Measurements from ENCODE around the gene GATA3. TPM values are rescaled to one million over a fixed set of nuclear protein-coding genes. Genes with fewer than 3 reads are reported as not detected.

The GATA3 gene
- total and polyA plus RNA-seq, 4 donors = 0.10 to 3.4 (median 1.1) TPM

DNA sequence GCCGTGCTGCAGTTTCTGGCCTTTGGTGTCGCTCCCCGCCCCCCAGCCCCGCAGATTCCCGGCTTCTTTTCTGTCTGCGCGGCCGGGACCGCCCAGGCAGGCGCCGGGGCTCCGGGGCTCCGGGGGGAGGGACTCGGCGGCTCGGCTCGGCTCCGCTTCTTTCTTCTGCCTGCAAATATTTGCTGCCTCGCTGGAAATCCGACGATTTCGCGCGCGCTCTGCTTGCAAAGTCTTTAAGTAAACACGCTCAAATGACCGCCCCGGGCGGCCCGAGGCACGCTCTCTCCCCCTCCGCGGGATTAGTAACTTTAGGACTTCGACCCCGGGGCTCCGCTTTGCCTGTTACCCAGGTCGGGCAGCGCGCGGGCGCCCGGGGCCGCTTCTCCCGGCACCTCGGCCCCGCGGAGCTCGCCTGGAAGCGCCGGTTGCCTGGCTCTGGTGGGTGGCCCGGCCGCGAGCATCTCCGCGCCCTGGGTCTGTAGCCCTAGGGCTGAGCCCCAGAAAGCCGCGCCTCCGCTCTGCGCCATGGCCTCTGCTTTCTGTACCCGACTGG is 3.9 kb upstream of the GATA3 start:
- peak in 2 of 6 donors; percentile 56 to 69 for DNase-seq (ENCODE audit: low read depth in 4 of 6, low spot score in 6 of 6)

DNA sequence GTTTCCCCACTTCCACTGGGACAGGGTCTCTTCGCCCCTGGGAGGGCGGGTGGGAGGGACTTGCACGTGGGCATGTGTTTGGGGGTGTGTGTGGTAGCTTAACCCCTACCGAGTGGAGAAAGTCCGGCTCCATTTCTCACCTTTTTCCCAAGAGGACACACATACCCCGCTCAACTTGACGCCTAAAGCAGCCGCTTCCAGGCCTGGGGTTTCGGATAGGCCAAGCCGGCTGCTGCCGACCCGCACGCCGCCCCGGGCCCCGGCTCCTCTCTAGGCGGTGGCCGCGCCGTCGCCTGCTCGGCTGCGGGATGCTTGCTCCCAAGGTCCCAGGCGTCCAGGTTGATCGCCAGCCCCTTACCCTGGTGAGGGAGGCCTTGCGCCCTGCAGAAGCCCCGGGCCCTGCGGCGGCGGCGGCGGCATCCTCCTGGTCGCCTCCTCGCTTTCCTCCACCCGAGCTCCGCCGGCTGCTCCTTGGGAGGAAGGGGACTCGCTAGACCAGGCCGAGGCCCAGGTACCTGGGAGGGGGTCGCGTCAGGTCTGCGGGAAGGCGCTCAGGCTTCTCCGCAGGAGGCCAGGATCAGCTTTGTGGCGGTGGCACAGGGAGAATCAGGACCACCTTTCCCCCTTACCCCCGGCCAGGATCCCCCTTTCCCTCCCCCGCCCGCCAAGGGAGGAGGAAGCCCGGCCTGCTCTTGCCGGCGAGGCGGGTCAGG is 3.2 kb upstream of the GATA3 start:
- no peaks in the 10 kb centered on the region for H3K9me3 ChIP-seq (ENCODE audit: control insufficient read depth, insufficient read depth, low read length)
- DNase-seq (ENCODE audit: low read depth in 4 of 6, low spot score in 6 of 6) = peak in 2 of 6 donors; percentile 6 to 39
- H3K27ac ChIP-seq (ENCODE audit: low read depth, low read length) = no peak overlapping the region
- H3K4me3 ChIP-seq (ENCODE audit: low read depth, low read length) = no peak overlapping the region
- 5% methylated on average over 43 of the region's 52 CpGs for WGBS (ENCODE audit: insufficient coverage)
- peaks cover 98% of the 10 kb centered on the region for H3K27me3 ChIP-seq (ENCODE audit: control insufficient read depth, insufficient read depth, low read length)
- peaks cover 76% of the 10 kb centered on the region for H3K4me1 ChIP-seq (ENCODE audit: control insufficient read depth, insufficient read depth, low read length)
- H3K36me3 ChIP-seq (ENCODE audit: control insufficient read depth, insufficient read depth, low read length) = no peaks in the 10 kb centered on the region

More for the DNA sequence above, 3.9 kb upstream of the GATA3 start:
- Histone ChIP-seq H3K27ac (ENCODE audit: low read depth, low read length) (no peak overlapping the region), H3K9me3 (ENCODE audit: control insufficient read depth, insufficient read depth, low read length) (no peaks in the 10 kb centered on the region), H3K4me1 (ENCODE audit: control insufficient read depth, insufficient read depth, low read length) (peaks cover 80% of the 10 kb centered on the region), H3K36me3 (ENCODE audit: control insufficient read depth, insufficient read depth, low read length) (no peaks in the 10 kb centered on the region), H3K4me3 (ENCODE audit: low read depth, low read length) (no peak overlapping the region), H3K27me3 (ENCODE audit: control insufficient read depth, insufficient read depth, low read length) (peaks cover 98% of the 10 kb centered on the region)
- WGBS (ENCODE audit: insufficient coverage) = under 1% methylated on average over 55 of the region's 60 CpGs

DNA sequence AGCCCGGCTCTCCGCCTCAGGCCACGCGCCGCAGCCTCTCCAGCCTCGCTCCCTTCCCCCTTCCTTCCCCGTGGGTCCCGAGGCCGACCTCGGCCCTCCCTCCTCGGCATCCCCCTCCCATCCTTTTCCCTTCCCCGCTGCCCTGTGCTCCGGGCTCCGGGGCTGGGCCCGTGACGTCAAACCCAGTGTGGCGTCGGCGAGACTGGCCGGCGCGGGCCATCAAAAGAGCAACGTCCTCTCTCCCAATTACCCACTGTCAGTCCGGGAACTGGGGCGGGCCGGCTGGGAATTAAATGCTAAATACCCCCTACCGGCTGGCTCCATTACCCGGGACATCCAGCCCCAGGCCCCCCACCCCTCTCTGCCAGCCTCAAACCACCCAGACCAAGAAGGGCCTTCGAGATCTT is 2.6 kb upstream of the GATA3 start:
- Histone ChIP-seq H3K36me3 (ENCODE audit: control insufficient read depth, insufficient read depth, low read length) (no peaks in the 10 kb centered on the region), H3K27me3 (ENCODE audit: control insufficient read depth, insufficient read depth, low read length) (peaks cover 98% of the 10 kb centered on the region), H3K9me3 (ENCODE audit: control insufficient read depth, insufficient read depth, low read length) (no peaks in the 10 kb centered on the region), H3K27ac (ENCODE audit: low read depth, low read length) (no peak overlapping the region), H3K4me1 (ENCODE audit: control insufficient read depth, insufficient read depth, low read length) (peaks cover 76% of the 10 kb centered on the region), H3K4me3 (ENCODE audit: low read depth, low read length) (no peak overlapping the region)
- WGBS (ENCODE audit: insufficient coverage) = under 1% methylated on average over 29 of the region's 29 CpGs
- DNase-seq (ENCODE audit: low read depth in 4 of 6, low spot score in 6 of 6) = peak in 1 of 6 donors; percentile 37

DNA sequence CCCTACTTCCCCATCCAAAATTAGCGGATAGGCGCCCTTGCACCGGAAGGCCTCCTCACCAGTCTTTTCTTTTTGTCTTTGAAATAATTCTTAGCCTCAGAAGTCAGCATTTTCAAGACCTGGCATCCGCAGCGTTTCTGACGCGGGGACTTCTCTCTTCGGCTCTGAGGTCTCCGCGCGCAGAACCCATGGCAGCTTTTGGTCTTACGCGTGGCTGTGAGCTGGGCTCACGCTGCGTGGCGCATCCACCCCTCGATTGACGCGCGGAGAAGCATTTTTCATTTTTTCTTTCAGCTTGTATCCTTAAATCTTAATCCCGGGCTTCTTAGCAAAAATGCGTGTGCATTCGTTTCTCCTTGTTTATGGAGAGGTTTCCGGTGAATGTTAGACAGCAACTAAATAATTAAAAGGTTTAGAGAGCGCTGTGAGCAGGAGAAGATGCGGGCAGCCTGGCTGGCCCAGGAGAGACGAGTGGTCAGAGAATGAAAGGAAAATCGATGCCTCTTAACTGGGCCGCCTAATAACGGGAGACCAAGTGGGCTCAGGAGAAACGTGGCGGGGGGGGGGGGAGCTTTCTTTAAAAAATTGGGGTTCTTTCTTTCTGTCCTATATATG is 2.0 kb upstream of the GATA3 start:
- peaks cover 98% of the 10 kb centered on the region for H3K27me3 ChIP-seq (ENCODE audit: control insufficient read depth, insufficient read depth, low read length)
- DNase-seq (ENCODE audit: low read depth in 4 of 6, low spot score in 6 of 6) = peak in 2 of 6 donors; percentile 76 to 81
- no peak overlapping the region for H3K4me3 ChIP-seq (ENCODE audit: low read depth, low read length)
- no peaks in the 10 kb centered on the region for H3K9me3 ChIP-seq (ENCODE audit: control insufficient read depth, insufficient read depth, low read length)
- H3K36me3 ChIP-seq (ENCODE audit: control insufficient read depth, insufficient read depth, low read length) = no peaks in the 10 kb centered on the region
- WGBS (ENCODE audit: insufficient coverage) = 1% methylated on average over 25 of the region's 32 CpGs
- H3K4me1 ChIP-seq (ENCODE audit: control insufficient read depth, insufficient read depth, low read length) = peaks cover 74% of the 10 kb centered on the region
- H3K27ac ChIP-seq (ENCODE audit: low read depth, low read length) = no peak overlapping the region

DNA sequence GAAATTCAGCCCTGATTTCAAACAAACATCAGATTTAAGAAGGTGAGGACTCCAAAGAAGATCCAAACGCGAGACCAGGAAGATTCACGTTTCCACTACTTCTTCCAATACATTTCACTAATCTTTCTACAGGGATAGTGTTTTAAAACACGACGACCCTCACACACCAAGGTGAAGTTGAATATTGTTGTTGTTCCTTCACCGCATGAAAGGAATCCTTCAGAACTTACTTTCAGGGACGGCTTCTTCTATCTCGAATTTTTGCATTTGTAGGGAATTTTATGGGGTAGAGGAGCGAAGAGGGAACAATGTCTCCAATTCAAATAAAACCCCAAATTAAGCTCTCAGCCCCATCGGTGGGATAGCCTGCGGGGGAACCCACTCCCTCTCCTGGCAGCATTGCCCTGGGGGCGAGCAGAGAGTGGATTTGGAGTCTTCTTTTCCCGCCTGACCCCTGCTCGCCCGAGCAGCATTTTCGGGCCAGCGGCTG is 1.5 kb upstream of the GATA3 start:
- Histone ChIP-seq H3K27ac (ENCODE audit: low read depth, low read length) (no peak overlapping the region), H3K27me3 (ENCODE audit: control insufficient read depth, insufficient read depth, low read length) (peaks cover 98% of the 10 kb centered on the region), H3K4me3 (ENCODE audit: low read depth, low read length) (no peak overlapping the region), H3K4me1 (ENCODE audit: control insufficient read depth, insufficient read depth, low read length) (peaks cover 68% of the 10 kb centered on the region), H3K36me3 (ENCODE audit: control insufficient read depth, insufficient read depth, low read length) (no peaks in the 10 kb centered on the region), H3K9me3 (ENCODE audit: control insufficient read depth, insufficient read depth, low read length) (no peaks in the 10 kb centered on the region)
- DNase-seq (ENCODE audit: low read depth in 4 of 6, low spot score in 6 of 6) = peak in 1 of 6 donors; percentile 65
- 4% methylated on average over 8 of the region's 17 CpGs for WGBS (ENCODE audit: insufficient coverage)

DNA sequence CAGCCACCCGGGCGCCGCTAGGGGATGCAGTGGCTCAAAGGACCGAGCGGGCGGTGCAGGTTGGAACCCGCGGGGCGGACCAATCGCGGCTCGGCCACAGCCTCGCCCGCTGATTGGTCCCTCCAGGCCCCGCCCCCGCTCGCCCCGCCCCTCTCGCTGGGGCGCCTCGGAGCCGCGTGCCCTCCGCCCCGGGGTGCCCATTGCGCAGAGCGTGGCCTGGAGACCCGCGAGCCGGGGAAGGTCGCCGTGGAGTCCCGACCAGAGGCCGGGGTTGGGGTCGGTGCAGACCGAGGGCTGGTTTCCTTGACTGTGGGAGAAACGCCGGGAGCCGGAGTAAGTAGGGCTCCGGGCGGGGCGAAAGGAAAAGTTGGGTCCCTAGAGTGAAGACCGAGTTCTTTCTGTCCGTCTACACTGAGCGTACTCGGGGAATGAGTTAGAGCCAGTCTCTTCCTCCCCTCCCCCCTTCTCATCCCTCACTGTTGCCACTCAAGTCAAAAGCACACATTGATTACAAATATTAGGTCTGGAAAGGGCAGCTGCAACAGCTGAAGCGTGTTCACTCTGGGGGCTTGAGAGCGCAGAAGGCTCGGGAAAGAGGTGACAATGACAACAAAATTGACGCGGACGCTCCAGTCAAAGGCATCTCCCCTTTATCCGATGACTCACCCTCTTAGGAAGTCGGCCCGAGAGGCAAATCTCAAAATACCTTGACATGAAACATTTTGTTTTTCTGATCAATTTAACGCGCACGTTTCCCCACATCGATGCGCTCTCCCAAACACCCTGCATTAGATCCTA is 843 bp upstream of the GATA3 start:
- no peak overlapping the region for H3K27ac ChIP-seq (ENCODE audit: low read depth, low read length)
- peak in 4 of 6 donors; percentile 45 to 87 (median 75) for DNase-seq (ENCODE audit: low read depth in 4 of 6, low spot score in 6 of 6)
- H3K4me1 ChIP-seq (ENCODE audit: control insufficient read depth, insufficient read depth, low read length) = peaks cover 64% of the 10 kb centered on the region
- H3K36me3 ChIP-seq (ENCODE audit: control insufficient read depth, insufficient read depth, low read length) = no peaks in the 10 kb centered on the region
- H3K27me3 ChIP-seq (ENCODE audit: control insufficient read depth, insufficient read depth, low read length) = peaks cover 98% of the 10 kb centered on the region
- WGBS (ENCODE audit: insufficient coverage) = 0% methylated on average over 53 of the region's 60 CpGs
- peak overlapping the region; percentile 41 for H3K4me3 ChIP-seq (ENCODE audit: low read depth, low read length)
- no peaks in the 10 kb centered on the region for H3K9me3 ChIP-seq (ENCODE audit: control insufficient read depth, insufficient read depth, low read length)

DNA sequence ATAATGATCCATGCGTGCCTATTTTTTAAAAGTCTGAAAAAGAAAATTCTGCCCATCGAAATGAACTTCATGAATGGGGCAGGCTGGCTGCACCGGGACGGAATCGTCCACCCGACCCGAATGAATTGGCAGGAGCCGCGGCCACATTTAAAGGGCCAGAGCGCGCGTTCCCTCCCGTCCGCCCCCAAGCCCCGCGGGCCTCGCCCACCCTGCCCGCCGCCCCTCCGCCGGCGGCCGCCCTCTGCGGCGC is 319 bp upstream of the GATA3 start:
- H3K4me1 ChIP-seq (ENCODE audit: control insufficient read depth, insufficient read depth, low read length) = peaks cover 63% of the 10 kb centered on the region
- peak in 1 of 6 donors; percentile 51 for DNase-seq (ENCODE audit: low read depth in 4 of 6, low spot score in 6 of 6)
- H3K9me3 ChIP-seq (ENCODE audit: control insufficient read depth, insufficient read depth, low read length) = no peaks in the 10 kb centered on the region
- H3K36me3 ChIP-seq (ENCODE audit: control insufficient read depth, insufficient read depth, low read length) = no peaks in the 10 kb centered on the region
- peak overlapping the region; percentile 41 for H3K4me3 ChIP-seq (ENCODE audit: low read depth, low read length)
- peaks cover 98% of the 10 kb centered on the region for H3K27me3 ChIP-seq (ENCODE audit: control insufficient read depth, insufficient read depth, low read length)
- under 1% methylated on average over 22 of the region's 25 CpGs for WGBS (ENCODE audit: insufficient coverage)
- no peak overlapping the region for H3K27ac ChIP-seq (ENCODE audit: low read depth, low read length)

DNA sequence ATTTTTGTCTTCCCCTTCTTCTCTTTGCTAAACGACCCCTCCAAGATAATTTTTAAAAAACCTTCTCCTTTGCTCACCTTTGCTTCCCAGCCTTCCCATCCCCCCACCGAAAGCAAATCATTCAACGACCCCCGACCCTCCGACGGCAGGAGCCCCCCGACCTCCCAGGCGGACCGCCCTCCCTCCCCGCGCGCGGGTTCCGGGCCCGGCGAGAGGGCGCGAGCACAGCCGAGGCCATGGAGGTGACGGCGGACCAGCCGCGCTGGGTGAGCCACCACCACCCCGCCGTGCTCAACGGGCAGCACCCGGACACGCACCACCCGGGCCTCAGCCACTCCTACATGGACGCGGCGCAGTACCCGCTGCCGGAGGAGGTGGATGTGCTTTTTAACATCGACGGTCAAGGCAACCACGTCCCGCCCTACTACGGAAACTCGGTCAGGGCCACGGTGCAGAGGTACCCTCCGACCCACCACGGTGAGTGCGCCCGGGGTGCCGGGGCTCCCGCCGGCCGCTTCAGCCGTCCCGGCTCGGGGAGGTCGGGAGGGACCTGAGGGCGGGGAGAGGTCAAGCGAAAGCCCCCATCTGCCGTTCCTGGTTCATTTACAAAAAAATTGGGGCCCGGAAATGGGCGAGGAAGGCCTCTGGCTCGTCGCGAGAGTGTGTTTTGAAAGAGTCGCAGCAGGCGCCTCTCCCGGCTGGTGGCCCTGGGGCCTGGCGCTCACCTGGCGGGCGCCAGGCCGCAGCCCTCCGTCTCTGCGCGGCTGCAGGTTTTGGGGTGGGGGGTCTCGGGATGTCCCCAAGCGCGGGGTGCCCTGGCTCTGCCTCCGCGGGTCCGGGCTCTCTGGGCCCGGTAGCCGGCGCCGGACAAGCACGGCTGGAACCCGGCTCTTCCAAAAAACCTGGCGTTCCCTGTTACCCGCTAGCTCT is 1.2 kb downstream of the GATA3 start:
- no peak overlapping the region for H3K4me3 ChIP-seq (ENCODE audit: low read depth, low read length)
- WGBS (ENCODE audit: insufficient coverage) = 5% methylated on average over 85 of the region's 85 CpGs
- peaks cover 98% of the 10 kb centered on the region for H3K27me3 ChIP-seq (ENCODE audit: control insufficient read depth, insufficient read depth, low read length)
- H3K36me3 ChIP-seq (ENCODE audit: control insufficient read depth, insufficient read depth, low read length) = no peaks in the 10 kb centered on the region
- peak in 2 of 6 donors; percentile 6 to 7 for DNase-seq (ENCODE audit: low read depth in 4 of 6, low spot score in 6 of 6)
- H3K9me3 ChIP-seq (ENCODE audit: control insufficient read depth, insufficient read depth, low read length) = no peaks in the 10 kb centered on the region
- H3K27ac ChIP-seq (ENCODE audit: low read depth, low read length) = no peak overlapping the region
- peaks cover 48% of the 10 kb centered on the region for H3K4me1 ChIP-seq (ENCODE audit: control insufficient read depth, insufficient read depth, low read length)

DNA sequence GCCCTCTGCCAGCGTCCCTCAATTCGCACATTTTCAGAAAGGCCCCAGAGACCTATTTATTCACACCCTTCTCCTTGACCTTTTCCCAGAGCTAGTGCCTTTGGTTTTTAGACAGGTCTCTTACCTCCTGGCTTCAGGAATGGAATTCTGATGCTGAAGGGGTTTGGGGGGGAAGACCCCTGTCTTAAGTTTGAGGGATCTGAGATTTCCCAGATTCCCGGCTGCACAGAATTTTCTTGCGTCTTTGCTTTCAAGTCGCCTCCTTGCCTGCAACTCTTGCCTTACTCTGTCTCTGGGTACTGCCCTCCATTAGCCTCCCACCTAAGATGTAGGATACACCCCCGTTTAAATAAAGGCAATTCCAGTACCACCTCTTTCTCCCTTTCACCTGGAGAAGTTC is 1.9 kb downstream of the GATA3 start:
- Histone ChIP-seq H3K9me3 (ENCODE audit: control insufficient read depth, insufficient read depth, low read length) (no peaks in the 10 kb centered on the region), H3K4me3 (ENCODE audit: low read depth, low read length) (no peak overlapping the region), H3K27ac (ENCODE audit: low read depth, low read length) (no peak overlapping the region), H3K36me3 (ENCODE audit: control insufficient read depth, insufficient read depth, low read length) (no peaks in the 10 kb centered on the region), H3K4me1 (ENCODE audit: control insufficient read depth, insufficient read depth, low read length) (peaks cover 42% of the 10 kb centered on the region), H3K27me3 (ENCODE audit: control insufficient read depth, insufficient read depth, low read length) (peaks cover 99% of the 10 kb centered on the region)
- peak in 2 of 6 donors; percentile 24 to 26 for DNase-seq (ENCODE audit: low read depth in 4 of 6, low spot score in 6 of 6)
- WGBS (ENCODE audit: insufficient coverage) = 56% methylated on average over 3 of the region's 6 CpGs

Measured in spinal cord (tissue), 10 donors.